HepG2 (cell line): Measurements from ENCODE around the gene MFF.

Experiments
- PITX1 ChIP-seq: sonication (generic); formaldehyde crosslinking; IDR thresholded peaks from 2 replicates; pipeline ENCODE4 v1.5.1; 2020; ENCODE audit warnings: mild to moderate bottlenecking, missing genetic modification reagents
- XRCC5 ChIP-seq: fragments of 200-400 bp; formaldehyde crosslinking; optimal IDR thresholded peaks from 2 replicates; pipeline ENCODE3; 2017; ENCODE audit warnings: mild to moderate bottlenecking, low read length
- ZNF274 ChIP-seq: sonication (generic); formaldehyde crosslinking; IDR thresholded peaks from 2 replicates; pipeline ENCODE4 v1.5.1; 2020; ENCODE audit warnings: mild to moderate bottlenecking, missing genetic modification reagents
- TF ChIP-seq, protein P1 (sequence below): sonication (generic); formaldehyde crosslinking; IDR thresholded peaks from 2 replicates; pipeline ENCODE4 v1.4.0; 2020; ENCODE audit warnings: missing genetic modification reagents
- TF ChIP-seq, protein P2 (sequence below), 2 experiments: sonication (generic) in 1 of 2; formaldehyde crosslinking in 1 of 2; IDR thresholded peaks; 2 replicates each; pipeline versions ENCODE4 v1.5.1 to v1.6.1; 2011 to 2020; ENCODE audit warnings: borderline replicate concordance in 1 of 2, low read depth in 1 of 2, low read length in 1 of 2, mild to moderate bottlenecking in 1 of 2, missing genetic modification reagents in 1 of 2, moderate library complexity in 1 of 2

DNA sequence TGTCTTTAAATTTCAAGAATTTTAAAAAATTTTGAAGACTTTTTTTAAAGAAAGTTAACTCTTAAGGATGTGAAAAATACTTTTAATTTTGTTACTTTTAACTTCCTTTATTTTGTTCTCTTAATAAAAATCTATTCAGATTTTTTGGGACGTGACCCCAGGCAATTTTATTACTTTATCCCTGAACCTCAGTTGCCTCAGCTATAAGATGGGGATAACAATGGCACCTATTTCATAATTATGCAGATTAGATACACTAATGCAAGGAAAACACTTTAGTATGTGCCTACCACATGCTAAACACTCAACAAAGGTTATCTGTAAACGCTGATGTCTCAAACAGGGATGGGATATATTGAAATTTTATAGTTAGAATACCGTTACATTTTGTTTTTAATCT lies 64.2 kb downstream of the MFF start:
- TF ChIP-seq XRCC5: no peak
- TF ChIP-seq ZNF274 (CRISPR knock-in tag): no peak
- TF ChIP-seq, protein P1, sequence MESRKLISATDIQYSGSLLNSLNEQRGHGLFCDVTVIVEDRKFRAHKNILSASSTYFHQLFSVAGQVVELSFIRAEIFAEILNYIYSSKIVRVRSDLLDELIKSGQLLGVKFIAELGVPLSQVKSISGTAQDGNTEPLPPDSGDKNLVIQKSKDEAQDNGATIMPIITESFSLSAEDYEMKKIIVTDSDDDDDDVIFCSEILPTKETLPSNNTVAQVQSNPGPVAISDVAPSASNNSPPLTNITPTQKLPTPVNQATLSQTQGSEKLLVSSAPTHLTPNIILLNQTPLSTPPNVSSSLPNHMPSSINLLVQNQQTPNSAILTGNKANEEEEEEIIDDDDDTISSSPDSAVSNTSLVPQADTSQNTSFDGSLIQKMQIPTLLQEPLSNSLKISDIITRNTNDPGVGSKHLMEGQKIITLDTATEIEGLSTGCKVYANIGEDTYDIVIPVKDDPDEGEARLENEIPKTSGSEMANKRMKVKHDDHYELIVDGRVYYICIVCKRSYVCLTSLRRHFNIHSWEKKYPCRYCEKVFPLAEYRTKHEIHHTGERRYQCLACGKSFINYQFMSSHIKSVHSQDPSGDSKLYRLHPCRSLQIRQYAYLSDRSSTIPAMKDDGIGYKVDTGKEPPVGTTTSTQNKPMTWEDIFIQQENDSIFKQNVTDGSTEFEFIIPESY (CRISPR knock-in tag): no peak
- no peak for TF ChIP-seq PITX1
- TF ChIP-seq, protein P2, sequence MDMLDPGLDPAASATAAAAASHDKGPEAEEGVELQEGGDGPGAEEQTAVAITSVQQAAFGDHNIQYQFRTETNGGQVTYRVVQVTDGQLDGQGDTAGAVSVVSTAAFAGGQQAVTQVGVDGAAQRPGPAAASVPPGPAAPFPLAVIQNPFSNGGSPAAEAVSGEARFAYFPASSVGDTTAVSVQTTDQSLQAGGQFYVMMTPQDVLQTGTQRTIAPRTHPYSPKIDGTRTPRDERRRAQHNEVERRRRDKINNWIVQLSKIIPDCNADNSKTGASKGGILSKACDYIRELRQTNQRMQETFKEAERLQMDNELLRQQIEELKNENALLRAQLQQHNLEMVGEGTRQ (IDR thresholded peaks at IDR 0.05; ENCODE audit: low read depth, low read length): no peak
- TF ChIP-seq, protein P2 (CRISPR knock-in tag; IDR thresholded peaks at IDR 0.05; ENCODE audit: borderline replicate concordance): no peak
